H9 (cell line): Measurements from ENCODE around the gene AQP9. TPM values are rescaled to one million over a fixed set of nuclear protein-coding genes. Genes with fewer than 3 reads are reported as not detected.

Source experiments
- DNase-seq: peaks from one replicate; pipeline ENCODE4 v3.0.0-alpha.2; 2017
- H2AFZ ChIP-seq: one replicate; pipeline ENCODE4 v1.6.1; 2013; ENCODE audit warnings: mild to moderate bottlenecking, low read length, control low read depth, moderate library complexity
- H2AK5ac ChIP-seq: 2 replicates; pipeline ENCODE4 v1.6.1; 2013; ENCODE audit warnings: low read length, control low read depth, mixed read lengths; ENCODE audit not compliant: insufficient read length
- H2BK120ac ChIP-seq: one replicate; pipeline ENCODE4 v1.6.1; 2013; ENCODE audit warnings: low read depth, mild to moderate bottlenecking, low read length, control low read depth, inconsistent platforms; ENCODE audit not compliant: poor library complexity, severe bottlenecking
- H2BK12ac ChIP-seq: 2 replicates; pipeline ENCODE4 v1.6.1; 2013; ENCODE audit warnings: low read length, control low read depth, mixed read lengths, low read depth; ENCODE audit not compliant: insufficient read length
- H2BK15ac ChIP-seq: 2 replicates; pipeline ENCODE4 v1.6.1; 2013; ENCODE audit warnings: low read depth, low read length, control low read depth
- H2BK20ac ChIP-seq: one replicate; pipeline ENCODE4 v1.6.1; 2013; ENCODE audit warnings: low read depth, mild to moderate bottlenecking, low read length, control low read depth, inconsistent platforms; ENCODE audit not compliant: poor library complexity, severe bottlenecking
- H2BK5ac ChIP-seq: 2 replicates; pipeline ENCODE4 v1.6.1; 2013; ENCODE audit warnings: low read length, control low read depth, mixed read lengths; ENCODE audit not compliant: insufficient read length
- H3K14ac ChIP-seq: 2 replicates; pipeline ENCODE4 v1.6.1; 2013; ENCODE audit warnings: low read length, control low read depth; ENCODE audit not compliant: insufficient read depth
- H3K18ac ChIP-seq: 2 replicates; pipeline ENCODE4 v1.6.1; 2013; ENCODE audit warnings: low read depth, mild to moderate bottlenecking, mixed read lengths, low read length, control low read depth; ENCODE audit not compliant: insufficient read length
- H3K23ac ChIP-seq: 2 replicates; pipeline ENCODE4 v1.6.1; 2013; ENCODE audit warnings: low read length, control low read depth, mixed read lengths, low read depth; ENCODE audit not compliant: insufficient read length
- H3K23me2 ChIP-seq: 2 replicates; pipeline ENCODE4 v1.6.1; 2013; ENCODE audit warnings: low read depth, mild to moderate bottlenecking, mixed read lengths, low read length, control low read depth; ENCODE audit not compliant: insufficient read length, poor library complexity, severe bottlenecking
- H3K27ac ChIP-seq: 2 replicates; pipeline ENCODE4 v1.5.1; 2013; ENCODE audit warnings: low read length, control low read depth, mixed read lengths, low read depth; ENCODE audit not compliant: insufficient read length
- H3K27me3 ChIP-seq: 2 replicates; pipeline ENCODE4 v1.6.1; 2013; ENCODE audit warnings: low read length, control low read depth, inconsistent platforms; ENCODE audit not compliant: insufficient read depth
- H3K4ac ChIP-seq: 2 replicates; pipeline ENCODE4 v1.6.1; 2013; ENCODE audit warnings: low read depth, mild to moderate bottlenecking, control low read depth, inconsistent platforms, low read length, moderate library complexity
- H3K4me1 ChIP-seq: 2 replicates; pipeline ENCODE4 v1.6.1; 2013; ENCODE audit warnings: low read length, control low read depth, inconsistent platforms; ENCODE audit not compliant: insufficient read depth
- H3K4me2 ChIP-seq: 2 replicates; pipeline ENCODE4 v1.6.1; 2013; ENCODE audit warnings: low read length, control low read depth, mixed read lengths; ENCODE audit not compliant: insufficient read length, insufficient read depth
- H3K56ac ChIP-seq: 2 replicates; pipeline ENCODE4 v1.6.1; 2013; ENCODE audit warnings: low read depth, mild to moderate bottlenecking, mixed read lengths, low read length, control low read depth; ENCODE audit not compliant: insufficient read length
- H3K79me1 ChIP-seq: 2 replicates; pipeline ENCODE4 v1.6.1; 2013; ENCODE audit warnings: low read depth, mild to moderate bottlenecking, moderate library complexity, low read length, control low read depth, inconsistent platforms; ENCODE audit not compliant: insufficient read depth, poor library complexity, severe bottlenecking
- H3K79me2 ChIP-seq: 2 replicates; pipeline ENCODE4 v1.6.1; 2013; ENCODE audit warnings: low read length, control low read depth, inconsistent platforms; ENCODE audit not compliant: insufficient read depth
- H3K9ac ChIP-seq: 2 replicates; pipeline ENCODE4 v1.6.1; 2013; ENCODE audit warnings: low read length, control low read depth, mixed read lengths; ENCODE audit not compliant: insufficient read length; ENCODE audit errors: extremely low read depth
- H3K9me3 ChIP-seq: one replicate; pipeline ENCODE4 v1.6.1; 2013; ENCODE audit warnings: low read depth, low read length, inconsistent platforms; ENCODE audit not compliant: control insufficient read depth
- H3T11ph ChIP-seq: one replicate; pipeline ENCODE4 v1.6.1; 2013; ENCODE audit warnings: mild to moderate bottlenecking, low read length, control low read depth, inconsistent platforms
- H4K20me1 ChIP-seq: one replicate; pipeline ENCODE4 v1.6.1; 2013; ENCODE audit not compliant: control insufficient read depth, insufficient read length, insufficient read depth
- H4K5ac ChIP-seq: 2 replicates; pipeline ENCODE4 v1.6.1; 2013; ENCODE audit warnings: low read depth, mild to moderate bottlenecking, mixed read lengths, low read length, control low read depth; ENCODE audit not compliant: insufficient read length
- H4K8ac ChIP-seq: replicated peaks from 2 replicates; pipeline ENCODE4 v1.6.1; 2013; ENCODE audit warnings: low read length, control low read depth, mixed read lengths, low read depth; ENCODE audit not compliant: insufficient read length
- H4K91ac ChIP-seq: 2 replicates; pipeline ENCODE4 v1.6.1; 2013; ENCODE audit warnings: low read depth, mild to moderate bottlenecking, moderate library complexity, mixed read lengths, low read length, control low read depth; ENCODE audit not compliant: insufficient read length
- H3K27ac Mint-ChIP-seq, 3 experiments: 2 replicates in 2 of 3; 3 replicates in 1 of 3; pipeline ENCODE4 v1.8.0; 2020 to 2021; ENCODE audit warnings: mixed read lengths in 3 of 3, mild to moderate bottlenecking in 1 of 3, moderate library complexity in 1 of 3
- H3K27me3 Mint-ChIP-seq: 2 replicates; pipeline ENCODE4 v1.8.0; 2021; ENCODE audit warnings: low read depth, mild to moderate bottlenecking, moderate library complexity, mixed read lengths
- H3K36me3 Mint-ChIP-seq, 3 experiments: 2 replicates in 2 of 3; 3 replicates in 1 of 3; pipeline ENCODE4 v1.8.0; 2020 to 2021; ENCODE audit warnings: low read depth in 3 of 3, mixed read lengths in 3 of 3; ENCODE audit not compliant: insufficient read depth in 1 of 3
- H3K4me1 Mint-ChIP-seq, 2 experiments: 2 replicates each; pipeline ENCODE4 v1.8.0; 2020; ENCODE audit warnings: mixed read lengths in 2 of 2
- H3K4me3 Mint-ChIP-seq, 2 experiments: 2 replicates in 1 of 2; 3 replicates in 1 of 2; pipeline ENCODE4 v1.8.0; 2020 to 2021; ENCODE audit warnings: mild to moderate bottlenecking in 2 of 2, mixed read lengths in 2 of 2, moderate library complexity in 1 of 2
- H3K9me3 Mint-ChIP-seq, 2 experiments: 2 replicates in 1 of 2; 3 replicates in 1 of 2; pipeline ENCODE4 v1.8.0; 2020; ENCODE audit warnings: mild to moderate bottlenecking in 2 of 2, mixed read lengths in 2 of 2, moderate library complexity in 1 of 2
- CTCF ChIP-seq: fragments of 200-600 bp; sonication (generic); conservative IDR thresholded peaks from 3 replicates; pipeline ENCODE4 v1.8.0; 2021; ENCODE audit warnings: antibody characterized with exemption, mild to moderate bottlenecking
- WGBS: extraction: QIAGEN DNeasy Blood & Tissue Kit; methylation state at CpG from one replicate; pipeline ENCODE4 v1.1.7; 2013; ENCODE audit warnings: missing lambda C conversion rate, low lambda C conversion rate, mixed read lengths; ENCODE audit not compliant: insufficient read length; ENCODE audit errors: extremely low coverage; 5-methylcytosine and 5-hydroxymethylcytosine counted together
- total RNA-seq: library from RNA; stranded (reverse); gene quantifications from 2 replicates; pipeline ENCODE4 v1.2.1, GENCODE V29; 2021

Gene AQP9
- total RNA-seq, 1 experiment from 2014 or later, result not detected

GRCh38 chr15:58134886-58135285 lies 3.3 kb upstream of the AQP9 start:
- no peak overlapping the region for H2AFZ ChIP-seq
- no peak overlapping the region for H3K56ac ChIP-seq
- Mint-ChIP-seq H3K4me3 (no peak overlapping the region), H3K27me3 (no peaks in the 10 kb centered on the region; the same call in 1 of the 2 replicates), H3K4me1 (peaks cover 7 to 8% of the 10 kb centered on the region in 2 experiments), H3K36me3 (no peaks in the 10 kb centered on the region), H3K27ac (no peak overlapping the region), H3K9me3 (no peaks in the 10 kb centered on the region)
- H4K91ac ChIP-seq, result no peak overlapping the region
- H4K5ac ChIP-seq, result no peak overlapping the region
- no peaks in the 10 kb centered on the region for H4K20me1 ChIP-seq
- H3T11ph ChIP-seq, result no peak overlapping the region
- no peak overlapping the region for H3K9ac ChIP-seq
- no peak overlapping the region for H2BK12ac ChIP-seq
- H2BK120ac ChIP-seq, result no peak overlapping the region
- H2AK5ac ChIP-seq, result no peak overlapping the region
- DNase-seq, result no peak
- H3K27me3 ChIP-seq, result no peaks in the 10 kb centered on the region
- H4K8ac ChIP-seq, result no peak overlapping the region
- no peak overlapping the region for H2BK20ac ChIP-seq
- H3K4me2 ChIP-seq, result no peak overlapping the region
- no peaks in the 10 kb centered on the region for H3K79me1 ChIP-seq
- no peak overlapping the region for H2BK5ac ChIP-seq
- TF ChIP-seq CTCF, result no peak
- no CpG with 5 or more reads among the region's 4 CpGs for WGBS
- H3K23me2 ChIP-seq, result no peaks in the 10 kb centered on the region
- H2BK15ac ChIP-seq, result no peak overlapping the region
- no peak overlapping the region for H3K27ac ChIP-seq
- H3K23ac ChIP-seq, result no peak overlapping the region
- H3K18ac ChIP-seq, result no peak overlapping the region
- no peaks in the 10 kb centered on the region for H3K4me1 ChIP-seq
- H3K79me2 ChIP-seq, result no peaks in the 10 kb centered on the region
- H3K9me3 ChIP-seq, result no peaks in the 10 kb centered on the region
- no peak overlapping the region for H3K14ac ChIP-seq
- H3K4ac ChIP-seq, result no peak overlapping the region
